GM19452 (cell line): Measurements from ENCODE around the gene ZNF197.
"Not testable (repeated sequence)": the region's sequence is repeated elsewhere in the genome, so short reads cannot be mapped to it uniquely, and the experiment has no call there.

Experiments used
- ATAC-seq: cut with Tn5 transposase; IDR thresholded peaks from one replicate; pipeline ENCODE4 v1.9.1; 2021; ENCODE audit not compliant: unreplicated experiment

Gene ZNF197

GRCh38 chr3:44624749-44625480, at the start of gene ZNF197:
Gene ZNF197 (plus strand): TSS chr3:44625036. CDS start chr3:44629155, 4,119 bp downstream.
- peak; percentile 95 for ATAC-seq

GRCh38 chr3:44576613-44577012, 48.2 kb upstream of the ZNF197 start:
- no peak for ATAC-seq

- not testable (repeated sequence) for ATAC-seq
These were observed 47.4 kb upstream of the ZNF197 start for GRCh38 chr3:44577354-44577952.

GRCh38 chr3:44578316-44578715, 46.5 kb upstream of the ZNF197 start:
- not testable (repeated sequence) for ATAC-seq

- not testable (repeated sequence) for ATAC-seq
These were observed 45.8 kb upstream of the ZNF197 start for GRCh38 chr3:44578924-44579515.

GRCh38 chr3:44579749-44580148, 45.1 kb upstream of the ZNF197 start:
- not testable (repeated sequence) for ATAC-seq

- not testable (repeated sequence) for ATAC-seq
These were observed 43.9 kb upstream of the ZNF197 start for GRCh38 chr3:44580971-44581370.

GRCh38 chr3:44584646-44585501, 40.0 kb upstream of the ZNF197 start, which contains the start of gene ZNF660:
Gene ZNF660 (plus strand): TSS chr3:44584964. CDS start chr3:44594194, 9,230 bp downstream.
- ATAC-seq = no peak

- ATAC-seq = no peak
These were observed 28.2 kb upstream of the ZNF197 start for GRCh38 chr3:44596621-44597020.

- no peak for ATAC-seq
These were observed 23.1 kb upstream of the ZNF197 start for GRCh38 chr3:44601749-44602148.

GRCh38 chr3:44612678-44613077, 12.2 kb upstream of the ZNF197 start:
- ATAC-seq = no peak

- ATAC-seq = no peak
These were observed 3.9 kb downstream of the ZNF197 start for GRCh38 chr3:44628716-44629115.

- ATAC-seq = no peak
These were observed 7.4 kb downstream of the ZNF197 start for GRCh38 chr3:44632193-44632592.

- ATAC-seq = no peak
These were observed 17.5 kb downstream of the ZNF197 start for GRCh38 chr3:44642337-44642736.

GRCh38 chr3:44643024-44643423, 18.2 kb downstream of the ZNF197 start:
- no peak for ATAC-seq

- no peak for ATAC-seq
These were observed 22.9 kb downstream of the ZNF197 start for GRCh38 chr3:44647771-44648170.

GRCh38 chr3:44648564-44649229, 23.9 kb downstream of the ZNF197 start, which contains the start of gene ZNF35:
Gene ZNF35 (plus strand): TSS chr3:44648732. CDS start chr3:44651068, 2,336 bp downstream.
- ATAC-seq = peak; percentile 98

GRCh38 chr3:44649709-44650108, 24.9 kb downstream of the ZNF197 start:
- no peak for ATAC-seq

- ATAC-seq = no peak
These were observed 29.2 kb downstream of the ZNF197 start for GRCh38 chr3:44654039-44654438.

GRCh38 chr3:44659015-44659414, 34.2 kb downstream of the ZNF197 start:
- no peak for ATAC-seq
